ENCODE results near the gene MEX3D.

The MEX3D gene

GRCh38 chr19:1510807-1511206 lies 57.3 kb downstream of the MEX3D start:
- ATAC-seq, result no peak
- TF ChIP-seq GLIS3 (CRISPR knock-in tag; IDR thresholded peaks at IDR 0.05), result no peak
- no peak for TF ChIP-seq ISL1 (CRISPR knock-in tag; IDR thresholded peaks at IDR 0.05)
- no peak for TF ChIP-seq BACH2 (CRISPR knock-in tag; IDR thresholded peaks at IDR 0.05; ENCODE audit: borderline replicate concordance)
- TF ChIP-seq, protein P1, sequence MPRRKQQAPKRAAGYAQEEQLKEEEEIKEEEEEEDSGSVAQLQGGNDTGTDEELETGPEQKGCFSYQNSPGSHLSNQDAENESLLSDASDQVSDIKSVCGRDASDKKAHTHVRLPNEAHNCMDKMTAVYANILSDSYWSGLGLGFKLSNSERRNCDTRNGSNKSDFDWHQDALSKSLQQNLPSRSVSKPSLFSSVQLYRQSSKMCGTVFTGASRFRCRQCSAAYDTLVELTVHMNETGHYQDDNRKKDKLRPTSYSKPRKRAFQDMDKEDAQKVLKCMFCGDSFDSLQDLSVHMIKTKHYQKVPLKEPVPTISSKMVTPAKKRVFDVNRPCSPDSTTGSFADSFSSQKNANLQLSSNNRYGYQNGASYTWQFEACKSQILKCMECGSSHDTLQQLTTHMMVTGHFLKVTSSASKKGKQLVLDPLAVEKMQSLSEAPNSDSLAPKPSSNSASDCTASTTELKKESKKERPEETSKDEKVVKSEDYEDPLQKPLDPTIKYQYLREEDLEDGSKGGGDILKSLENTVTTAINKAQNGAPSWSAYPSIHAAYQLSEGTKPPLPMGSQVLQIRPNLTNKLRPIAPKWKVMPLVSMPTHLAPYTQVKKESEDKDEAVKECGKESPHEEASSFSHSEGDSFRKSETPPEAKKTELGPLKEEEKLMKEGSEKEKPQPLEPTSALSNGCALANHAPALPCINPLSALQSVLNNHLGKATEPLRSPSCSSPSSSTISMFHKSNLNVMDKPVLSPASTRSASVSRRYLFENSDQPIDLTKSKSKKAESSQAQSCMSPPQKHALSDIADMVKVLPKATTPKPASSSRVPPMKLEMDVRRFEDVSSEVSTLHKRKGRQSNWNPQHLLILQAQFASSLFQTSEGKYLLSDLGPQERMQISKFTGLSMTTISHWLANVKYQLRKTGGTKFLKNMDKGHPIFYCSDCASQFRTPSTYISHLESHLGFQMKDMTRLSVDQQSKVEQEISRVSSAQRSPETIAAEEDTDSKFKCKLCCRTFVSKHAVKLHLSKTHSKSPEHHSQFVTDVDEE (CRISPR knock-in tag; IDR thresholded peaks at IDR 0.05), result no peak
- no peak for TF ChIP-seq SNAI2 (CRISPR knock-in tag; IDR thresholded peaks at IDR 0.05)
- no peak for TF ChIP-seq ARNTL (CRISPR knock-in tag; IDR thresholded peaks at IDR 0.05; ENCODE audit: borderline replicate concordance, low read depth)
- TF ChIP-seq ZC3H10 (CRISPR knock-in tag; IDR thresholded peaks at IDR 0.05), result no peak
- TF ChIP-seq RARB (CRISPR knock-in tag; IDR thresholded peaks at IDR 0.05), result no peak
- TF ChIP-seq TOX (CRISPR knock-in tag; IDR thresholded peaks at IDR 0.05; ENCODE audit: borderline replicate concordance), result no peak
- no peak for TF ChIP-seq ZNF565 (CRISPR knock-in tag; conservative IDR thresholded peaks at IDR 0.05; ENCODE audit: low read depth)
- TF ChIP-seq OSR1 (CRISPR knock-in tag; IDR thresholded peaks at IDR 0.05), result no peak
- TF ChIP-seq PPARA (CRISPR knock-in tag; IDR thresholded peaks at IDR 0.05; ENCODE audit: borderline replicate concordance), result no peak
- TF ChIP-seq TCF4 (CRISPR knock-in tag; IDR thresholded peaks at IDR 0.05; ENCODE audit: borderline replicate concordance), result no peak
- TF ChIP-seq ZFP30 (CRISPR knock-in tag; IDR thresholded peaks at IDR 0.05), result no peak
- TF ChIP-seq, protein P2, sequence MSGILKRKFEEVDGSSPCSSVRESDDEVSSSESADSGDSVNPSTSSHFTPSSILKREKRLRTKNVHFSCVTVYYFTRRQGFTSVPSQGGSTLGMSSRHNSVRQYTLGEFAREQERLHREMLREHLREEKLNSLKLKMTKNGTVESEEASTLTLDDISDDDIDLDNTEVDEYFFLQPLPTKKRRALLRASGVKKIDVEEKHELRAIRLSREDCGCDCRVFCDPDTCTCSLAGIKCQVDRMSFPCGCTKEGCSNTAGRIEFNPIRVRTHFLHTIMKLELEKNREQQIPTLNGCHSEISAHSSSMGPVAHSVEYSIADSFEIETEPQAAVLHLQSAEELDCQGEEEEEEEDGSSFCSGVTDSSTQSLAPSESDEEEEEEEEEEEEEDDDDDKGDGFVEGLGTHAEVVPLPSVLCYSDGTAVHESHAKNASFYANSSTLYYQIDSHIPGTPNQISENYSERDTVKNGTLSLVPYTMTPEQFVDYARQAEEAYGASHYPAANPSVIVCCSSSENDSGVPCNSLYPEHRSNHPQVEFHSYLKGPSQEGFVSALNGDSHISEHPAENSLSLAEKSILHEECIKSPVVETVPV (CRISPR knock-in tag; IDR thresholded peaks at IDR 0.05), result no peak
- TF ChIP-seq ZFP3 (CRISPR knock-in tag; IDR thresholded peaks at IDR 0.05), result no peak
- no peak for TF ChIP-seq POU6F1 (CRISPR knock-in tag; IDR thresholded peaks at IDR 0.05; ENCODE audit: borderline replicate concordance, low read depth)
- TF ChIP-seq CREB5 (CRISPR knock-in tag; IDR thresholded peaks at IDR 0.05; ENCODE audit: low read depth), result no peak
- TF ChIP-seq, protein P3, sequence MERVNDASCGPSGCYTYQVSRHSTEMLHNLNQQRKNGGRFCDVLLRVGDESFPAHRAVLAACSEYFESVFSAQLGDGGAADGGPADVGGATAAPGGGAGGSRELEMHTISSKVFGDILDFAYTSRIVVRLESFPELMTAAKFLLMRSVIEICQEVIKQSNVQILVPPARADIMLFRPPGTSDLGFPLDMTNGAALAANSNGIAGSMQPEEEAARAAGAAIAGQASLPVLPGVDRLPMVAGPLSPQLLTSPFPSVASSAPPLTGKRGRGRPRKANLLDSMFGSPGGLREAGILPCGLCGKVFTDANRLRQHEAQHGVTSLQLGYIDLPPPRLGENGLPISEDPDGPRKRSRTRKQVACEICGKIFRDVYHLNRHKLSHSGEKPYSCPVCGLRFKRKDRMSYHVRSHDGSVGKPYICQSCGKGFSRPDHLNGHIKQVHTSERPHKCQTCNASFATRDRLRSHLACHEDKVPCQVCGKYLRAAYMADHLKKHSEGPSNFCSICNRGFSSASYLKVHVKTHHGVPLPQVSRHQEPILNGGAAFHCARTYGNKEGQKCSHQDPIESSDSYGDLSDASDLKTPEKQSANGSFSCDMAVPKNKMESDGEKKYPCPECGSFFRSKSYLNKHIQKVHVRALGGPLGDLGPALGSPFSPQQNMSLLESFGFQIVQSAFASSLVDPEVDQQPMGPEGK (CRISPR knock-in tag; IDR thresholded peaks at IDR 0.05; ENCODE audit: borderline replicate concordance), result no peak

GRCh38 chr19:1510442-1510806 lies 57.7 kb downstream of the MEX3D start:
- ATAC-seq, result no peak
- TF ChIP-seq ARNTL (CRISPR knock-in tag; IDR thresholded peaks at IDR 0.05; ENCODE audit: borderline replicate concordance, low read depth) (no peak), SNAI2 (CRISPR knock-in tag; IDR thresholded peaks at IDR 0.05) (no peak), ISL1 (CRISPR knock-in tag; IDR thresholded peaks at IDR 0.05) (no peak), ZFP3 (CRISPR knock-in tag; IDR thresholded peaks at IDR 0.05) (no peak), OSR1 (CRISPR knock-in tag; IDR thresholded peaks at IDR 0.05) (no peak), CREB5 (CRISPR knock-in tag; IDR thresholded peaks at IDR 0.05; ENCODE audit: low read depth) (no peak), BACH2 (CRISPR knock-in tag; IDR thresholded peaks at IDR 0.05; ENCODE audit: borderline replicate concordance) (no peak), ZFP30 (CRISPR knock-in tag; IDR thresholded peaks at IDR 0.05) (no peak), ZNF8 (CRISPR knock-in tag; IDR thresholded peaks at IDR 0.05) (no peak), ZC3H10 (CRISPR knock-in tag; IDR thresholded peaks at IDR 0.05) (no peak), TOX (CRISPR knock-in tag; IDR thresholded peaks at IDR 0.05; ENCODE audit: borderline replicate concordance) (no peak), ZNF70 (CRISPR knock-in tag; IDR thresholded peaks at IDR 0.05) (no peak), TCF4 (CRISPR knock-in tag; IDR thresholded peaks at IDR 0.05; ENCODE audit: borderline replicate concordance) (no peak)
- TF ChIP-seq, protein P2 (CRISPR knock-in tag; IDR thresholded peaks at IDR 0.05), result no peak
- TF ChIP-seq, protein P1 (CRISPR knock-in tag; IDR thresholded peaks at IDR 0.05), result no peak
- TF ChIP-seq, protein P3 (CRISPR knock-in tag; IDR thresholded peaks at IDR 0.05; ENCODE audit: borderline replicate concordance), result no peak
